ENCODE results near the gene DNASE2.

DNA sequence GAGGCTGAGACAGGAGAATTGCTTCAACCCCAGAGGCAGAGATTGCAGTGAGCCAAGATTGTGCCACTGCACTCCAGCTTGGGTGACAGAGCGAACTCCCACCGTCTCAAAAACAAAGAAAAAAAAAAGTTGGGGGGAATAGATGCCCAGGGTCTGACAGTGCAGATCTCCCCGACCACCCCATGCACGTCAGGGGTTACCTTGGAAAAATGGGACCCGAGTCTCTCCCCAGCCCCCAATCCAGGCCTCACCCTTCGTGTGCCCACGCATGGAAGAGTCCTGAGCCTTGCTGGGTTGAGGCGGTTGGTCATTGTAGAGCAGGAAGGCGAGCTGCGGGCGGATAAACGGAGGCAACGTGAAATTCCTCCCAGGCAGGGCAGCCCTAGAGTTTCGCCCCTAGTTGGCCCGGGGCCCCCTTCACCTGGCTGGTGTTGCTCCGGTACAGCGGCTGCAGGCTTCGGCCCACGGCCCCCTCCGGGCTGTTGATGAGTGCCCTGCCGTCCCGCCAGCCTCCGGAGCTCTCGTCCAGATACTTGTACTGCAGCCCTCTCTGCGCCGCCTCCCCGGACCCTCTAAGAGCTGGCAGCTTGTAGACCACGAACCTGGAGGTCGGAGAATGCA is 588 bp downstream of the DNASE2 start:
- TF ChIP-seq, protein P1, sequence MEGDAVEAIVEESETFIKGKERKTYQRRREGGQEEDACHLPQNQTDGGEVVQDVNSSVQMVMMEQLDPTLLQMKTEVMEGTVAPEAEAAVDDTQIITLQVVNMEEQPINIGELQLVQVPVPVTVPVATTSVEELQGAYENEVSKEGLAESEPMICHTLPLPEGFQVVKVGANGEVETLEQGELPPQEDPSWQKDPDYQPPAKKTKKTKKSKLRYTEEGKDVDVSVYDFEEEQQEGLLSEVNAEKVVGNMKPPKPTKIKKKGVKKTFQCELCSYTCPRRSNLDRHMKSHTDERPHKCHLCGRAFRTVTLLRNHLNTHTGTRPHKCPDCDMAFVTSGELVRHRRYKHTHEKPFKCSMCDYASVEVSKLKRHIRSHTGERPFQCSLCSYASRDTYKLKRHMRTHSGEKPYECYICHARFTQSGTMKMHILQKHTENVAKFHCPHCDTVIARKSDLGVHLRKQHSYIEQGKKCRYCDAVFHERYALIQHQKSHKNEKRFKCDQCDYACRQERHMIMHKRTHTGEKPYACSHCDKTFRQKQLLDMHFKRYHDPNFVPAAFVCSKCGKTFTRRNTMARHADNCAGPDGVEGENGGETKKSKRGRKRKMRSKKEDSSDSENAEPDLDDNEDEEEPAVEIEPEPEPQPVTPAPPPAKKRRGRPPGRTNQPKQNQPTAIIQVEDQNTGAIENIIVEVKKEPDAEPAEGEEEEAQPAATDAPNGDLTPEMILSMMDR (IDR thresholded peaks at IDR 0.05) = no peak
- TF ChIP-seq POLR2AphosphoS5 (IDR thresholded peaks at IDR 0.05) = no peak
- TF ChIP-seq POLR2A (IDR thresholded peaks at IDR 0.05) = no peak
- TF ChIP-seq EP300 (IDR thresholded peaks at IDR 0.05; ENCODE audit: low read depth) = no peak

Data from transverse colon (tissue), 4 donors.